NCI-H2196 treated with DMSO at 0.1 percent for 48 hours (cell line): ENCODE results near the gene LENG8.
A peak's percentile ranks its signal among the peaks of the same experiment; 100 is the strongest.

ENCODE experiments used
- DNase-seq: peaks from one replicate; lab custom pipeline; 2025; ENCODE audit not compliant: unreplicated experiment; lab: John Stamatoyannopoulos, UW

The LENG8 gene

GRCh38 chr19:54422136-54422535, 26.9 kb upstream of the LENG8 start:
- DNase-seq = no peak

- DNase-seq = no peak
These were observed 24.8 kb upstream of the LENG8 start for GRCh38 chr19:54424201-54424600.

- no peak for DNase-seq
These were observed 24.2 kb upstream of the LENG8 start for GRCh38 chr19:54424660-54425381.

GRCh38 chr19:54425382-54425723, 23.6 kb upstream of the LENG8 start:
- DNase-seq = no peak

- no peak for DNase-seq
These were observed 22.6 kb upstream of the LENG8 start for GRCh38 chr19:54426291-54426931.

GRCh38 chr19:54427586-54427985, 21.4 kb upstream of the LENG8 start:
- DNase-seq = no peak

GRCh38 chr19:54428323-54429175, 20.4 kb upstream of the LENG8 start:
- no peak for DNase-seq

GRCh38 chr19:54429176-54429495, 19.9 kb upstream of the LENG8 start:
- DNase-seq = no peak

- no peak for DNase-seq
These were observed 19.3 kb upstream of the LENG8 start for GRCh38 chr19:54429545-54430227.

GRCh38 chr19:54430306-54431254, 18.4 kb upstream of the LENG8 start:
- DNase-seq = no peak

GRCh38 chr19:54431255-54431838, 17.7 kb upstream of the LENG8 start:
- peak; percentile 81 for DNase-seq

GRCh38 chr19:54432144-54432738, 16.8 kb upstream of the LENG8 start:
- DNase-seq = no peak

- DNase-seq = no peak
These were observed 15.3 kb upstream of the LENG8 start for GRCh38 chr19:54433697-54434096.

GRCh38 chr19:54434112-54434872, 14.7 kb upstream of the LENG8 start:
- no peak for DNase-seq

- DNase-seq = no peak
These were observed 14.2 kb upstream of the LENG8 start for GRCh38 chr19:54434873-54435214.

- DNase-seq = no peak
These were observed 13.4 kb upstream of the LENG8 start for GRCh38 chr19:54435551-54436016.

- DNase-seq = no peak
These were observed 12.9 kb upstream of the LENG8 start for GRCh38 chr19:54436031-54436523.

GRCh38 chr19:54436628-54437252, 12.3 kb upstream of the LENG8 start:
- no peak for DNase-seq
